Activated CD4-positive, CD25-positive, alpha-beta regulatory T cell treated with anti-CD3 and anti-CD28 coated beads, Interleukin-2, amount 50 U/mL, for 16 hours (primary cell): ENCODE results near the gene ADAMTSL5.
"Not testable (repeated sequence)": the region's sequence is repeated elsewhere in the genome, so short reads cannot be mapped to it uniquely, and the experiment has no call there.

Experiments
- DNase-seq: peaks from one replicate; pipeline ENCODE4 v3.0.0-alpha.2; 2020; ENCODE audit warnings: low read depth, low spot score

ADAMTSL5 gene

DNA sequence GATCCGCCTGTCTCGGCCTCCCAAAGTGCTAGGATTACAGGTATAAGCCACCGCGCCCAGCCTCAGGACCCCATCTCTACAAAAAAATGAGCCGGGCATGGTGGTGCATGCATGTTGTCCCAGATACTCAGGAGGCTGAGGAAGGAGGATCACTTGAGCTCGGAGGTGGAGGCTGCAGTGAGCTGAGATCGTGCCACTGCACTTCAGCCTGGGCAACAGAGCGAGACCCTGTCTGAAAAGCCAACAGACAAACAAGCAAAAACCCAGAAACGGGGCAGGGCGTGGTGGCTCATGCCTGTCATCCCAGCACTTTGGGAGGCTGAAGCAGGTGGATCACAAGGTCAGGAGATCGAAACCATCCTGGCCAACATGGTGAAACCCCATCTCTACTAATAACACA, 18.0 kb upstream of the ADAMTSL5 start:
- not testable (repeated sequence) for DNase-seq

DNA sequence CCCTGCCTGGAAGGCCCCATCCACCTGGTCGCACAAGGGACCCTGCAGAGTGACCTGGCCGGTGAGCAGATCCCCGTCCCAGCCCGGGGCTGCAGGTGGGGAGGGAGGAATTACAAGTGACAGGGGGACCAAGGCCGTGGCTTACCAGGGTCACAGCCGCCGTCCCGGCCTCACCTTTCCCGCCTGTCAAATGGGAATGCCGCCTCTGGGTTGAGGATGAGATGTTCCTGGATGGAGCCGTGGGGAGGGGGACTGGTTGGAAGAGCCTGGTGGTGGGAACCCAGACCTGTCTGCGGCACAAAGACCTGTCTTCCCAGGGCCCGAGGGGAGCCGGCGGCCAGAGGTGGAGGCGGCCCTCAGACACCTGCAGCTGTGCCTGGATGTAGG, 16.6 kb upstream of the ADAMTSL5 start:
- no peak for DNase-seq

DNA sequence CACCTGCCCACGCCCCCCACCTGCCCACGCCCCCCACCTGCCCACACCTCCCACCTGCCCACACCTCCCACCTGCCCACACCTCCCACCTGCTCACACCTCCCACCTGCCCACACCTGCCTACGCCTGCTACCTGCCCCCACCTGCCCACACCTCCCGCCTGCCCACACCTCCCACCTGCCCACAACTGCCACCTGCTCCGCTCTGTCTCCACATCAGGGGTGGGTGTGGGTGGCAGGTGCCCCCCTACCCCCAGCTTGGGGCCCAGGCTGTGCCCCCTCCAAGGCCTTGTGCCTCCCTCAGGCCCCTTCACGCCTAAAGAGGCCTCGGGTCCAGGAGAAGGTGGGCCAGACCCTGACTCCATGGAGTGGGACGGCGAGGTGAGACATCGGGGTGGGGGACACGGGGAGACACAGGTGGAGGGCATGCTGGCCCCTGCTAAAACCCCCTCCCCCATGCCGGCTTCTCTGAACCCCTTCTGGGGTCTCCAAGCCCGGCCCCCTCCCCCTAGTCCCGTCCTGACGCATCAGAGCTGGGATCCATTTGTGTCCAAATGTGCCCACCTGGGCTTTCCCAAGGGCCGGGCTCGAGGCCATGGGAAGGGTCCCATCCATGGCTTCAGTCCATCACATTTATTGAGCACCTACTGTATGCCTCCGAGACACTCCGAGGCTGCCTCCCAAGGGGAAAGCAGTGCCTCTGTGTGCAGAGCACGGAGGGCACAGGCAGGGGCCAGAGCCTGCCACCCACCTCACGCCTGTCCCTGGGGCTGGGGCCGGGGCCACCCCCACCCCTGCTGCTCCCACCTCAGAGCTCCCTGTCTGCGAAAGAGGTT, 16.0 kb upstream of the ADAMTSL5 start:
- DNase-seq, result no peak

DNA sequence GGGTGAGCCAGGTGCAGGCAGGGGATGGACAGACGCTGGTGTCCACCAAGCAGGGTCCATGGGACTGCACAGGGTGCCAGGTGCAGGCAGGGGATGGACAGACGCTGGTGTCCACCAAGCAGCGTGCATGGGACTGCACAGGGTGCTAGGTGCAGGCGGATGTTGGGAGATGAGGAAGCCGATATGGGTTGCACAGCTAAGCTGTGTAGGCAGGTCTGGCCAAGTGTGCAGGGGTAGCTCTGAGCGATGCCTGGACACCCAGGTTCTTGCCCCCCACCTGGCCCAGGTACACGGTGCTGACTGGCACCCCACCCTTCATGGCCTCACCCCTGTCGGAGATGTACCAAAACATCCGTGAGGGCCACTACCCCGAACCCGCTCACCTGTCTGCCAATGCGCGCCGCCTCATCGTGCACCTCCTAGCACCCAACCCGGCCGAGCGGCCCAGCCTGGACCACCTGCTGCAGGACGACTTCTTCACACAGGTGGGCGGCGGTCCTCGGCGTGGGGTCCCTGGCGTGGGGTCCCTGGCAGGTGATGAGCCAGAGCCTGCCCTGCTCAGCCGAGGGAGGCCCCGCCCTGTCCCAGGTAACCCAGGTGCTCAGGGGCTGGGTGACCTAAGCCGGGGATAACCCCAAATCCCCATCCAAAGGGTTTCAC, 15.0 kb upstream of the ADAMTSL5 start:
- no peak for DNase-seq

- DNase-seq, result no peak
Observed at GRCh38 chr19:1526979-1527649, 14.3 kb upstream of the ADAMTSL5 start.

DNA sequence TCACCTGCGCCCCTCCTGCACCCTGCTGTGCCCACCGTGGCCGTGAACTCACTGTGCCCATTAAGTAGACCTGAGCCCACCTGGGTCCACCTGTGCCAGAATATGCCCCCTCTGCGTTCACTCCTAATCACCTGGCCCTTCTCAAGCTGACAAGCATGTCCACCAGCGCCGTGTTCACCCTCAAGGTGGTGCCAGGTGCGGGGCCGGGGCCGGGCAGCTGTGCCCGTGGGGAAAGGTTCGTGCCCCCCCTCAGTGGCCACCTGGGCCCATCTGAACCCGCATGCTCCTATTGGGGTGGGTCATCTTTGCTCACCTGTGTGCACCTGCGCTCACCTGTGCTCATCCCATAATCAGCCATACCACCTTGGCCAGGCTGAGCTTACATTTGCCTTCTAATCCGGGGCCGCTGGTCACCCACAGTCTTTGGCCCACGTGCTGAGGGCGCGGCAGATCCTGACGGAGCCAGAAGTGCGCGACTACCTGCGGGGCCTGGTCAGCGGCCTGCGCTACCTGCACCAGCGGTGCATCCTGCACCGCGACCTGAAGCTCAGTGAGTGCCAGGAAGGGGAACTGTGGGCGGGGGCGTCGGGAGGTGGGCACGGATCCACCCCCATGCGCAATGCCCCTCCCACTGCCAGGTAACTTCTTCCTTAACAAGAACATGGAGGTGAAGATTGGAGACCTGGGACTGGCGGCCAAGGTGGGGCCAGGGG, 13.4 kb upstream of the ADAMTSL5 start:
- DNase-seq, result no peak

DNA sequence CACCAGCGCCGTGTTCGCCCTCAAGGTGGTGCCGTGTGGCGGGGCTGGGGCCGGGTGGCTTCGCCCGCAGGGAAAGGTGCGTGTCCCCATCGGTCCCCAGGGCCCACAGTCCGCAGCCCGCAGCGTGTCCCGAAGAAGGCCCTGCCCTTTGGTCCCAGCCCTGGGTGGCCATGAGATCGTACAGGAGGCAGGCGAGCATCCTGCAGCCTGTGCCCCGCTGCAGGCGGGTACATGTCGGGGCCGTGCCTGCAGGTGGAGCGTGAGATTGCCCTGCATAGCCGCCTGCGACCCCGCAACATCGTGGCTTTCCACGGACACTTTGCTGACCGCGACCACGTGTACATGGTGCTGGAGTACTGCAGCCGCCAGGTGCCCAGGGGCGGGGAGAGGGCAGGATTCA, 12.5 kb upstream of the ADAMTSL5 start:
- no peak for DNase-seq

- no peak for DNase-seq
Observed at GRCh38 chr19:1524972-1525325, 12.1 kb upstream of the ADAMTSL5 start.

DNA sequence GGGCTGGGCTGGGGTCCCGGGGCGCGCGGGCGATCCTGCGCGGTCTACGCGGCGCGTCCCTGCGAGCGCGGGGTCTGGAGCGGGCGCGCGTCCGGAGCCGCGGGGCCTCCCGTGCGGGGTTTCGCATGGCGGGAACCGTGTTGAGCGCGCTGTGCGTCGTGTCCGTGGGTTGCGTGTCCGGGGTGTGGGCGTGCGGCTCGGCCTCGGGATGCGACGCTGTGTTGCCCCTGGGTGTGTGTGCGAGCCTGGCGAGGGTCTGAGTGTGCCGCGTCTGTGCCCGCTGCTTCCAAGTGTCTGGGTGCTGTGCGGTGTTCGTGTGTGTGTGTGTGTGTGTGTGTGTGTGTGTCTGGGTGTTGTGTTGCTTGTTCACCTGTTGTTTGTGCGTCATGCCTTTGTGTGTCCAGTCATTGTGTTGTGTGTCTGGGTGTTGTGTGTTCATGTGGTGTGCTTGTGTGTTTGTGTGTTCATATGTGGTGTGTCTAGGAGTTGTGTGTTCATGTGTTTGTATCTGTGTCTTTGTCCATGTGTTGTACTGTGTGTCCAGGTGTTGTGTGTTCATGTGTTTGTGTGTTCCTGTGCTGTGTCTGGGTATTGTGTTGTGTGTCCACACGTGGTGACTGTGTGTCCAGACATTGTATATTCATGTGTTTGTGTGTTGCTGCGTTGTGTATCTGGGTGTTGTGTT, 11.6 kb upstream of the ADAMTSL5 start:
- DNase-seq, result no peak

- no peak for DNase-seq
Observed at GRCh38 chr19:1523412-1524286, 10.8 kb upstream of the ADAMTSL5 start, which contains the start of gene PLK5. Gene PLK5, plus strand, starts transcription at chr19:1524077. Its CDS starts 2,920 bp downstream, at chr19:1526997.

- no peak for DNase-seq
Observed at GRCh38 chr19:1522838-1523237, 10.0 kb upstream of the ADAMTSL5 start.

GRCh38 chr19:1522061-1522460, 9.2 kb upstream of the ADAMTSL5 start:
- DNase-seq, result no peak

DNA sequence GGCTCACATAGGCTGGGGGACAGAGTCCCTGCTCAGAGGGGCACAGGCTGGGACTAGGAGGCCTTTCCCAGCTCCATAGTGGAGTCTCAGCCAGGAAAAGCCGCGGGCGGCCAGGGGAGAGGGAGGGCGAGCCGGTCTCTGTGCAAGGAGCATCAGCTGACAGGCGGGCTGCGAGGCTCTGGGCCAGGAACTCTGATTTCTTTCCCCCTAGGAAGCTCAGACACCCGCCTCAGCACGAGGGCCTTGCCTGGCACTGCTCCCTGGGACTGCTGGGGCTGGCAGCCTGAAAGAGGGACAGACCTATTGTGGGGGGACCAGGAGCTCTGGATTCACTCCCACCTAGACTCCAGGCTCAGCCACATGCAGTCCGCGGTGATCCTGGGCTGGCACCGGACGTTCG, 8.8 kb upstream of the ADAMTSL5 start:
- DNase-seq, result no peak

GRCh38 chr19:1520203-1520780, 7.5 kb upstream of the ADAMTSL5 start:
- DNase-seq, result no peak

GRCh38 chr19:1519802-1520201, 7.0 kb upstream of the ADAMTSL5 start:
- not testable (repeated sequence) for DNase-seq

DNA sequence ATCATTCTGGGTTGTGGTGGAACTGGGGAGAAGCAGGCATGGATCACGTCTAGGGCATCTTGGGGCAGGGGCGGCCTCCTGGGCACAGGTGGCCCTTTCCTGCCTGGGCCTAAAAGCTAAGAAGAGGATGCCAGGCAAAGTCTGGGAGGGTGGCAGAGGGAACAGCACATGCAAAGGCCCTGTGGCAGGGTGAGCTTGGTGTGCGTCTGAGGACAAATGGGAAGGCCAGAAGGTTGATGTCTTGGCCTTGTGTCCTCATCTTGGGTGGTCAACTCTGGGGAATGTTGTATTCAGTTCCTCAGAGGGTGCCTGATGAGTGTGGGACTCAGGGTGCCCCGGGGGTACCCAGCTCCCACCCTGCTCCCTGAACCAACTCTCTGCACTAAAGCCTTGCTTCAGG, 5.7 kb upstream of the ADAMTSL5 start:
- DNase-seq, result no peak

- DNase-seq, result no peak
Observed at GRCh38 chr19:1516395-1516753, 3.6 kb upstream of the ADAMTSL5 start.

DNA sequence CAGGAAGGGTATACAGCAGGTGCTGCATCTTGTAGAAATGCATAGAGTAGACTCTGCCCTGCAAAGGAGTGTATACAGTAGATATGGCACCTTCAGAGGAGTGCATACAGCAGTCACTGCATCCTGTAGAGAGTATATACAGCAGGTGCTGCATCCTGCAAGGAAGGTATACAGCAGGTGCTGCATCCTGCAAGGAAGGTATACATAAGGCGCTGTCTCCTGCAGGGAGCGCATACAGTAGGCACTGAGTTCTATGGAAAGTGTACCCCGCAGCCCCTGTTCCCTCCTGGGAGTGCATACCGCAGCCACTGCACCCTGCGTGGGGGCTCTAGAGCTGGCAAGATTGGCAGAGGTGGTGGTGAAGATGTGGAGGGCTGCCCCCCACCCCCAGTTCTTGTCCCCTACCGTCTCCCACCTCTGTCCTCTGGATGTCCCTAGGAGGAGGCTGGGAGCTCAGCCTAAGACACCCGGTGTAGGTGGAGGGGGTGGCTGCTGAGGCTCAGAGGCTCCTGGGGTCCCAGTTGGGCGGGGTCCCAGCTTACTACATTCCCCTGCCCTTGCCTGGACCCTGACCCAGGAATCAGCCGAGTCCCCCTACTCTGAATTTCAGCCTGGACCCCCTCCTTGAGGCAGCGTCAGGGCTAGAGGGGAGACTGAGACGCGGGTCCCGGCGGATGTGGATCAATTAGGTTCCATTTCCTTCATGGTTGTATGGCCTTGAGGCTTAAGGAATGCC, 2.3 kb upstream of the ADAMTSL5 start:
- DNase-seq, result no peak

GRCh38 chr19:1514295-1514661, 1.5 kb upstream of the ADAMTSL5 start:
- no peak for DNase-seq
